ENCODE measurements around the gene RNU5B-1. TPM values are rescaled to one million over a fixed set of nuclear protein-coding genes. Genes with fewer than 3 reads are reported as not detected.

Gene RNU5B-1
- total RNA-seq, 1 donor from 2014 or later, result 40.3 TPM

DNA sequence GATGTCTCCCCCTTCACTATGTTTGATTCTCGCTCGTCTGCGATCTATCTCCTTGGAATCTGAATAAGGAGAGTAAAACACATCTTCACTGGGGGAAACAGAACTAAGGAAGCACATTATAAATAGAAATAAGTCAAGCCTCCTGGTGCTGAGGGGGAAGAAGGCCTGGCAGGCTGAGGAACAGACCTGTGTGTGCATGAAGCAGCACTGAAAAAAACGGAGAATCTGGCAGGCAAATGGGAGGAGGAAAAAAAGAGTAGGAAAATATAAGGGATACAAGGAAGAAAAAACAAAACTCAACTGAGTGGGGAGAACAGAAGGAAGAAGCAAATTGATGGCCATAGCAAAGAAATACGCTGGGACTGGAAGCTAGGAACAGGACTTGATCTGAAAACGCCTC lies 43.5 kb upstream of the RNU5B-1 start:
- TF ChIP-seq, protein P1, sequence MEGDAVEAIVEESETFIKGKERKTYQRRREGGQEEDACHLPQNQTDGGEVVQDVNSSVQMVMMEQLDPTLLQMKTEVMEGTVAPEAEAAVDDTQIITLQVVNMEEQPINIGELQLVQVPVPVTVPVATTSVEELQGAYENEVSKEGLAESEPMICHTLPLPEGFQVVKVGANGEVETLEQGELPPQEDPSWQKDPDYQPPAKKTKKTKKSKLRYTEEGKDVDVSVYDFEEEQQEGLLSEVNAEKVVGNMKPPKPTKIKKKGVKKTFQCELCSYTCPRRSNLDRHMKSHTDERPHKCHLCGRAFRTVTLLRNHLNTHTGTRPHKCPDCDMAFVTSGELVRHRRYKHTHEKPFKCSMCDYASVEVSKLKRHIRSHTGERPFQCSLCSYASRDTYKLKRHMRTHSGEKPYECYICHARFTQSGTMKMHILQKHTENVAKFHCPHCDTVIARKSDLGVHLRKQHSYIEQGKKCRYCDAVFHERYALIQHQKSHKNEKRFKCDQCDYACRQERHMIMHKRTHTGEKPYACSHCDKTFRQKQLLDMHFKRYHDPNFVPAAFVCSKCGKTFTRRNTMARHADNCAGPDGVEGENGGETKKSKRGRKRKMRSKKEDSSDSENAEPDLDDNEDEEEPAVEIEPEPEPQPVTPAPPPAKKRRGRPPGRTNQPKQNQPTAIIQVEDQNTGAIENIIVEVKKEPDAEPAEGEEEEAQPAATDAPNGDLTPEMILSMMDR (IDR thresholded peaks at IDR 0.05; ENCODE audit: borderline replicate concordance), result no peak
- Histone ChIP-seq H3K4me3 (no peak overlapping the region), H3K4me1 (peaks cover 8% of the 10 kb centered on the region), H3K9me3 (replicated peaks) (no peaks in the 10 kb centered on the region), H3K27ac (replicated peaks) (no peak overlapping the region), H3K27me3 (ENCODE audit: low read depth) (no peaks in the 10 kb centered on the region), H3K36me3 (peaks cover 61% of the 10 kb centered on the region)
- intact Hi-C loops (cut with micrococcal nuclease), result loop anchor here (10.0 kb wide), 1 partner anchor 66 kb away; no protein-coding TSS in a partner anchor
- no peak for DNase-seq

DNA sequence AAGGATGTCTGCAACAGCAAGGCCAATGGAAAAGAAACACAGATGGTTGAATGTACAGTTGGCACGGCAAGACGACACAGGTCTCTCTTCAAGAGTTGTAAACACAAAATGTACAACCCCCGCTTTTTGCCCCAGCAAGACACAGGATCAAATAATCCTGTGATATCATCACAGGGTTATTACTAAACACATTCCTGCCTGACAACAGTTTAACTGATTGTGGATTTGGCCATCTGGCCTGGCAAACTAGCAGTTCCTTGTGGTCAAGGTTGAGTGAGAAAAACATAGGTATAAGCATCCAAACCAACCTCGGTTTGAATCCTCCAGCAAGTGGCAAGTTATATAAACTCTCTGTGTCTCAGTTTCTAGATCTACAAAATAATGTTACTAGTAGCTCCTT lies 41.2 kb upstream of the RNU5B-1 start:
- H3K36me3 ChIP-seq, result peaks cover 56% of the 10 kb centered on the region
- TF ChIP-seq, protein P1 (IDR thresholded peaks at IDR 0.05; ENCODE audit: borderline replicate concordance), result no peak
- DNase-seq, result no peak
- peaks cover 5% of the 10 kb centered on the region for H3K4me1 ChIP-seq
- H3K27me3 ChIP-seq (ENCODE audit: low read depth), result no peaks in the 10 kb centered on the region
- no peak overlapping the region for H3K4me3 ChIP-seq
- intact Hi-C loops (cut with micrococcal nuclease), result loop anchor here (10.0 kb wide), 1 partner anchor 69 kb away; no protein-coding TSS in a partner anchor
- H3K27ac ChIP-seq (replicated peaks), result no peak overlapping the region
- H3K9me3 ChIP-seq (replicated peaks), result no peaks in the 10 kb centered on the region

DNA sequence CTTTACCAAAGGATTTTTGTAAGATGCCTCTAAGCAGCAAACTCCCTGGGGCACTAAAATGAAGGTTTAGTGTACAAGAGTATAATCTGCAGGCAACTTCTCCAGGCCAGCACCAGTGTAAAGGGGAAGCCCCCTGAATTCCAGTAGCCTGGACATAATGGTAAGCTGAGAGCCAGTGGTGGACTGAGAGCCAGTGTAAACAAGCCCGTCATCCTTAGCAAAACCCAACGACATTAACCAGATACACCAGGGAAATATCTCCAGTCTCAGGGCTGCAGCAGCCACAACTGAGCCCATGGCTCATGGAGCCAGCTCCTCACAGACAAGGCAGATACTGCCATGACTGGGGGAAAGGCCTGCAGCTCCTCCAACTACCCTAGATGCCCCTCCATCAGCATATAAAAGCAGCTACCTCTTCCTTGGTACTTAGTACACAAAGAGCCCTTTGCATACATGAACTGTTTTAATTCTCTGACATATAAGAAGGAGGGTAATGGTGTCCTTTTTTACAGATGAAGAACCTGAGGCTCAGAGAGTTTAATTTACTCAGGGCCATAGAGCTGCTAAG lies 39.5 kb upstream of the RNU5B-1 start:
- TF ChIP-seq, protein P1 (IDR thresholded peaks at IDR 0.05; ENCODE audit: borderline replicate concordance), result no peak
- intact Hi-C loops (cut with micrococcal nuclease), result loop anchor here (10.0 kb wide), 1 partner anchor 70 kb away; no protein-coding TSS in a partner anchor
- no peak for DNase-seq
- H3K9me3 ChIP-seq (replicated peaks), result no peaks in the 10 kb centered on the region
- H3K27ac ChIP-seq (replicated peaks), result peak overlapping the region; percentile 31
- H3K4me3 ChIP-seq, result no peak overlapping the region
- H3K4me1 ChIP-seq, result peaks cover 4% of the 10 kb centered on the region
- H3K36me3 ChIP-seq, result peaks cover 49% of the 10 kb centered on the region
- H3K27me3 ChIP-seq (ENCODE audit: low read depth), result no peaks in the 10 kb centered on the region

- H3K27me3 ChIP-seq (ENCODE audit: low read depth), result no peaks in the 10 kb centered on the region
- H3K36me3 ChIP-seq, result peaks cover 46% of the 10 kb centered on the region
- DNase-seq, result no peak
- TF ChIP-seq, protein P1 (IDR thresholded peaks at IDR 0.05; ENCODE audit: borderline replicate concordance), result no peak
- no peak overlapping the region for H3K4me3 ChIP-seq
- no peak overlapping the region for H3K27ac ChIP-seq (replicated peaks)
- intact Hi-C loops (cut with micrococcal nuclease), result loop anchor here (10.0 kb wide), 1 partner anchor 72 kb away; no protein-coding TSS in a partner anchor
- H3K4me1 ChIP-seq, result peaks cover 16% of the 10 kb centered on the region
- H3K9me3 ChIP-seq (replicated peaks), result no peaks in the 10 kb centered on the region
Observed at GRCh38 chr15:65266469-65266868, 38.0 kb upstream of the RNU5B-1 start.

- TF ChIP-seq, protein P1 (IDR thresholded peaks at IDR 0.05; ENCODE audit: borderline replicate concordance), result no peak
- intact Hi-C loops (cut with micrococcal nuclease), result loop anchor here (10.0 kb wide), 1 partner anchor 74 kb away; no protein-coding TSS in a partner anchor
- H3K27me3 ChIP-seq (ENCODE audit: low read depth), result no peaks in the 10 kb centered on the region
- no peak overlapping the region for H3K27ac ChIP-seq (replicated peaks)
- H3K9me3 ChIP-seq (replicated peaks), result no peaks in the 10 kb centered on the region
- H3K36me3 ChIP-seq, result peaks cover 29% of the 10 kb centered on the region
- H3K4me1 ChIP-seq, result peaks cover 30% of the 10 kb centered on the region
- no peak overlapping the region for H3K4me3 ChIP-seq
- DNase-seq, result no peak
Observed at GRCh38 chr15:65268411-65268810, 36.1 kb upstream of the RNU5B-1 start.

Measured in left ventricle myocardium inferior (tissue), 1 donor.